Stomach (tissue), 4 donors: Measurements from ENCODE around the gene RBM25.

Source experiments
- CTCF ChIP-seq, 7 experiments: fragments of 450-650 bp in 4 of 7; fragments of 200-600 bp in 3 of 7; sonication (generic) in 3 of 7; IDR thresholded peaks; one replicate each; pipeline ENCODE4 v1.5.1; 2016 to 2019; ENCODE audit warnings: antibody characterized with exemption in 7 of 7, control low read depth in 2 of 7, mild to moderate bottlenecking in 1 of 7
- EP300 ChIP-seq: sonication (generic); formaldehyde crosslinking; IDR thresholded peaks from one replicate; pipeline ENCODE4 v1.6.1; 2017; ENCODE audit warnings: antibody characterized with exemption
- POLR2A ChIP-seq, 4 donors: fragments of 450-650 bp; IDR thresholded peaks; one replicate each; pipeline ENCODE4 v1.6.1; 2016; ENCODE audit warnings: antibody characterized with exemption in 4 of 4, control low read depth in 2 of 4, mild to moderate bottlenecking in 1 of 4, moderate library complexity in 1 of 4

- TF ChIP-seq CTCF (IDR thresholded peaks at IDR 0.05) (no peak), EP300 (no peak), POLR2A (IDR thresholded peaks at IDR 0.05) (no peak)
Measured at GRCh38 chr14:73168691-73169090, 110.4 kb downstream of the RBM25 start.
